A549 (cell line): ENCODE measurements around the gene SHKBP1.

Experiments used
- ELK1 ChIP-seq: fragments of 150-350 bp; IDR thresholded peaks from 2 replicates; pipeline ENCODE4 v1.6.1; 2014; ENCODE audit warnings: low read depth, mild to moderate bottlenecking, low read length
- EP300 ChIP-seq, 2 experiments: fragments of >200 bp; sonication (Bioruptor Twin); formaldehyde crosslinking; IDR thresholded peaks; 2 replicates in 1 of 2; 3 replicates in 1 of 2; pipeline ENCODE4 v1.6.1; 2016 to 2017
- MAX ChIP-seq: IDR thresholded peaks from 2 replicates; pipeline ENCODE4 v1.6.1; 2012
- PBX3 ChIP-seq: IDR thresholded peaks from 2 replicates; pipeline ENCODE4 v1.6.1; 2012
- RFX5 ChIP-seq: fragments of 450-650 bp; IDR thresholded peaks from 2 replicates; pipeline ENCODE4 v1.7.1; 2014; ENCODE audit warnings: antibody characterized with exemption, mild to moderate bottlenecking, moderate library complexity
- ZNF302 ChIP-seq: fragments of 250-450 bp; sonication (Bioruptor Pico); IDR thresholded peaks from 2 replicates; pipeline ENCODE4 v1.9.0; 2021; ENCODE audit warnings: inconsistent platforms, mild to moderate bottlenecking, moderate library complexity

GRCh38 chr19:40621283-40621682, 44.6 kb downstream of the SHKBP1 start:
- TF ChIP-seq ELK1 (no peak), PBX3 (no peak), EP300 (IDR thresholded peaks at IDR 0.05) (no peak), ZNF302 (CRISPR knock-in tag) (no peak), RFX5 (no peak), MAX (no peak)
